Measurements from ENCODE around the gene ZEB2. TPM values are rescaled to one million over a fixed set of nuclear protein-coding genes. Genes with fewer than 3 reads are reported as not detected.

ZEB2 gene
- total RNA-seq, 1 donor from 2014 or later, result 164 TPM

DNA sequence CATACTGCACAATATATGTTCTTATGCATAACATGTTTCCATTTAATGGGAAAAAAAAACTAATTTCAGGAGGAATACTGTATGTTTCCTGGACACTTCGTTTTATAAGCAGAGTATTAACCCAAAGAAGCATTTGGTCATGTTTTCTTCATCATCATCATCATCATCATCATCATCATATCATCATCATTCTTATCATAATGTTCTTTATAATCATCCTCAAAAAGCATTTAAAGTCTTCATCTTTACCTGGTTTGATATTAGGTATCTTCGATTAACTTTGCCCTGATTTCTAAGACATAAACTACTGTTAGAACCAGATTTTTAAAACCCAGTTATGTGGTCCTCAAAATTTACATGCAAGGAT, 47.9 kb downstream of the ZEB2 start:
- no peak for DNase-seq (ENCODE audit: low read depth)

DNA sequence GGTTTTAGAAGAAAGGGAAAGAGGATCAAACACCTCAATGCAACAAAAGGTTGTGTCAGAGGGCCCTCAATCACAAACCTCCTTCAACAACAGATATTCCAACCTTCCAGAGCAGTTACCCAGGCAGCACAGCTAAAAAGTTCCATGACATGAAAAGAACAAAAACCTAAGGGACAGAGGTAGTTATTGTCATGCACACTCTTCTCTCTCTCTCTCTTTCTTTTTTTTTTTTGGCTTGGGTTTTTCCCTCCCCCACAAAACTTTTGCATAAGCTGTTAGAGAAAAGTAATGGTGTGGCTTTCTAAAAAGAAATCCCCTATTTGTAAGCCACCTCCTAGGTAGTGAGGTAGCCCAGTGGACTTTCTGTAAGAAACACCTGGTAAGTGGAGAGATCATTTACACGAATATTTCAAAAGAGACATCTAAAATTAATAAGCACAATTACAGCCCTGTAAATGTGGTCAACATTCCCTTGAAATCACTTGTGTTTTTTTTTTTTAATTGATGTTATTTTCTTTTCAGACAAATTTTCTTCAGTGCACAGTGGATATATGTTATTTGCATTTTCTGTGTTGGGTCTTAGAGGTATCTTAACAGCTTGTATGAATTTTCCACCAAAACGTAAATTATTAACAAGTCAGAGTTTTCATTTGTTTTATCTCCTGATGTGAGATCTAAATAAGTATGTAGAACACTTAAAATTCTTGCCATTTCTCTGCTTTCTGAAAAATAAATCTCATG, 48.4 kb downstream of the ZEB2 start:
- no peak for DNase-seq (ENCODE audit: low read depth)

DNA sequence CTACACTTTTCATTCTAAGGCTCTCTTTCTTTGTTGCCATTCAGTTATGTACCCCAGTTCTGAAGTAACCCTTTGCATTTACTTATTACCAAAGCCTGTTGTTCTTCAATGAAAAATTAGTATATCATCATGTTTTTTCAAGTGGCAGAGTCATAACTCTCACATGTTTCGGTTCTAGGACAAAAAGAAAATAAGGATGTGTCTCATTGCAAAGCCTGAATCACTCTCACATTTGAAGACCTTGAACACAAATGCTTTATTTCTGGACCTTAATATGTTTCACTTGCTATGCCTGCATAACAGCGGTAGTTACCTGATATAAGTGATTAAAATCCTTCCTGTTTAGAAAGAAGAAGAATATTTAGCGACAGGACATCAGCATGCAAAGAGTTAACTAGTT, 49.1 kb downstream of the ZEB2 start:
- no peak for DNase-seq (ENCODE audit: low read depth)

DNA sequence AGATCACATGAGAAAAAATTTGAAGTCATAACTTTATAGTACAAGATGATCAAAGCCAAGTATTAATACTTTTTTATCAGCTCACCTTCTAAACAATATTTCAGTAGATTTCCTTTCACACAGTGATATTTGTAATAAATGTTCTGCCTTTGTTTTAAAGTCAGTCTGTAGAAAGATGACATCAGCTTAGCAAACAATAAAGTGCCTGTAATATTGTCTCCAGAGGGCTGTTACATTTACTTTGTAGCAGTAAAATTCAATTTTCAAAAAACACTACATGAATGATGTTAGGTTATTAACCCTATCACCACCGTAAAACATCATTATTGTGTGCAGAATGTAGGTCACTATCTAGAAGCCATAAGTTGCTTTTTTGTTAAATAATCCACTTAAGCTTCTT, 49.6 kb downstream of the ZEB2 start:
- no peak for DNase-seq (ENCODE audit: low read depth)

DNA sequence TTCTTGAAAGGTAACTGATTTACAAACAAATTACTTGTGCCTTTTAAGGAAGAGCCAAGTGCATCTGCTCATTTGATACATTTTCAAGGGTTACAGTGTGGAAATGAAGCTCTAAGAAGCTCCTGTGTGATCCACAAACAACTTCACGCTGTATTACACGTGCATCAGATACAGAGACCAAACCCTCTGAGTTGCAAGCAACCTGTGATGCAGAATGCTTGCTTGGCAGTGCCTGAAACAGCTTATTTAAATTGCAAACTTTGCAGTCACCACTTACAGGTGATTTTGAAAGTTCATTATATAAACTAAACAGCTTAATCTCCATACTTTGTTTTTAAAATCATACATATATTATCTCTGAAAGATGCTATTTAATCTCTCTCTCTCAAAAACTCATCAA, 50.1 kb downstream of the ZEB2 start:
- no peak for DNase-seq (ENCODE audit: low read depth)

DNA sequence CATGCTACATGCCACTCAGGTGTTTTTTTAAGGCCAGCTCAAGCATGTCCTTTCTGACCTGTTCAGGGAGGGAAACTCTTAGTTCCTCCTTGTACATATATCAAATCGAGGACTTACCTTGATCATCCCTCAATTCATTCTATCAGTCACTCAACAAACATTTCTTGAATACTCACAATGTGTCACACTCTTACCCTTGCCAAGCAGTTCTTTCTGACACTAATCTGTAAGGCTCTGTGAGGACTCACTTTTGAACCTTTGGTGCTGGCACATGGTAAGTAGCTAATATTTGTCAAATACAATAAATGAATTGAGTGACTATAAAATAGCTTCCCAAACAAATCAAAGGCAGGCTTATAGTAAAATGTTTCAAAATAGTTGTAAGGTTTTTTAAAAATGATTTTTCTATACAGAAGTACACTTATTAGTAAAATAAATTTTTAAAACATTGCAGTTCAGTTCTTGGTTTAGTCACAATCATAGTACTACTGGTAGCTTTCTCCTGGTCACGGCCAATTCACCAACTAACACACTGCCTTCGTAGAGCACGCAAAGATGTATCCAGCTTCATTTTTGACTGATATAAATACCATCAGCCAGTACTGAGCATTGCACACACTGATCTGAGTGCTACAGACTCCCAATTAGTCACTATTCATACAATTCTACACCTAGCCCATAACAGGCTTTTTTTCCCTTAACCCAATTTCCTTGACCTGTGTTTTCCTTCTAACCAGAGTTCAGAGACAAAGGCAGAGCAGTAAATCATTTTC, 50.9 kb downstream of the ZEB2 start:
- DNase-seq (ENCODE audit: low read depth), result no peak

DNA sequence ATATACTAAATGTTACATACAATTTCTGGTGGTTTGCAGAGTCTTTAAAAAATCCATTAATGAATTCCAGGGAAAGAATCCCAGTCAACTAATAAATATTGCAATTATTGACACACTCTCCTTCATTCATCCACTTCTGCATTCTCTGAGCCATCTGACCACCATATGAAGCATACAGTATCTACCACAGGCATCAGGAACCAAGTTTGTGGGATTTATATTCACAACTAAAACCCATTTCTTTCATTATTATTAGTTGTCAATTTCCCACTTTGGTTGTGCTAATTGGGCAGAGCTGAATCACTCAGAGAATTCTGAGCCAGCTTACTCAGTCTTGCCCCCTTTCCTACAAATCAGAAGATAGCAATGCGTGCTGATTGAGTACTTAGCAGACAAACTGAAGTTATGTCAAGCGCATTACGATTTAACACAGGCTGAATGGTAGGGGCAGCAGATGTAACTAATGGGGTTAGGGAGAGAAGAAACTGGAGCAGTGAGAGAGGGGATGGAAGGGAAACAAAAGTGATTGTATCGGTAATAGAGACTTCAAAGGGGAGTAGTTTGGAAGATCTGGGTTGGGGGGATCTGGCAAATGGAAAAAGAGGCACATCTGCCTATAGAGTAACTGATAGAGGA, 52.3 kb downstream of the ZEB2 start:
- DNase-seq (ENCODE audit: low read depth), result no peak

DNA sequence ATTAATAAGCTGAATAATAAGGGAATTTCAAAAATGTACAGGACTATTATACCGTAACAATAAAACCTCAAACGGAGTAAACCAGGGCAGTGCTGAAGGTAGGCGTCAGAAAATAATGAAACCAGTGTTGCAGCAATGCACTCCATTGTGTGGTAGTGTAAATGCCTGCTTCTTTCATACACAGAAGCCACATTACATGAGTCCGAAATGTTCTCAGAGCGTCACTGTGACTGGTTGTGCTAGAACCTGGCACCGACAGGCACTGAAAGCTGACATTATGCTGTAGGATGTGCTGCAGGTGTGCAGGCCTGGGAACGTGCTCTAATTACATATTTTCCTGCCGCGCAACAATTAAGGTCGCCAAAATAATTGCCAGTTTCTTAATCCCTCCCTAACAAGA, 53.3 kb downstream of the ZEB2 start:
- no peak for DNase-seq (ENCODE audit: low read depth)

DNA sequence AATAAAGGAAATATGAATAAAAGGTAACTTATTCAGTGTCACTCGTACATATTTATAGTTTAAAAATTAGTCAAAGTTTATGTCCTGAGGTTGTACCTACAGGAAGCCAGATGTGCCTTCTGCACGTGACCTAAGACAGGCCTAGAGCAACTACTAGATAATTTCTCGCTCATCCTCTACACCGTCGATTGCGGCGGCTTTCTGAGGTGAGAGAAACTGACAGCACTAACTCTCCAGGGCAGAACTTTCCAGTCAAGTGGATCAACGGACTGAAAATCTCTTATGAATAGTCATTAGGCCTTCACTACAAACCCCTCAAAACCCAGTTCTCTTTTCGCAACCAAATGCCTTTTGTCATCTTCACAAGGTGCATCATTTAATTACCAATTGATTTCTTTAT, 54.2 kb downstream of the ZEB2 start:
- DNase-seq (ENCODE audit: low read depth), result no peak

DNA sequence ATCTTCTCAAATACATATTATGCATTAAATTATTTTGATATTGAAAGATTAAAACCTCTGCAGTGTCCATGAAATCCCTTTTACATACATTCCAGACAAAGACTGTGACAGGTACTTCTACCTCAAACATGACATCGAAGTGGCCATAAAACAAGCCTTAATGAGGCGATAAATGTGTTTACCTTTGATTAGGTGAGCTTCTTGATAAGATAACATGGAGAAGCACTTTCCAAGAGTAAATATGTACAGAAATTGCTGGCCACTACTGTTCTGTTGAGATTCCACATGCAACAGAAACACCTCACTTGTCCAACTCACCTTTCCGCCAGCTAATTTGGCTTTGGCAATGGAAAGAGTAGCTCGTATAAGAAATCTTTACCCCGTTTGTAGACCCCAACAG, 55.2 kb downstream of the ZEB2 start:
- DNase-seq (ENCODE audit: low read depth), result no peak

DNA sequence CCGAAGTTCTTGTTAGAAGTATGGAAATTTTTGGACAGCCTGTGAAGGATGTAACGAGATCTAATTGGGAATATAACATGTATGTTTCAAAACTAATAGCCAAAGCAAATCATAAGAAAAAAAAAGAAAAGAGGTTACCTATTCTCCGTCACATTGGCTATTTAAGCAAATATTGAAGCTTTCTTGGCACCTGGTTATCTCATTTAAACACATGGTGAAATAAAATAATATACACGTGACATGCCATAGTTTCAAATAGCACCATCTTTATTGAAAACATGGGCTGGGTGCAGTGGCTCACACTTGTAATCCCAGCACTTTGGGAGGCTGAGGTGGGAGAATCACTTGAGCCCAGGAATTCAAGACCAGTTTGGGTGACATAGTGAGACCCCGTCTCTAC, 56.7 kb downstream of the ZEB2 start:
- no peak for DNase-seq (ENCODE audit: low read depth)

DNA sequence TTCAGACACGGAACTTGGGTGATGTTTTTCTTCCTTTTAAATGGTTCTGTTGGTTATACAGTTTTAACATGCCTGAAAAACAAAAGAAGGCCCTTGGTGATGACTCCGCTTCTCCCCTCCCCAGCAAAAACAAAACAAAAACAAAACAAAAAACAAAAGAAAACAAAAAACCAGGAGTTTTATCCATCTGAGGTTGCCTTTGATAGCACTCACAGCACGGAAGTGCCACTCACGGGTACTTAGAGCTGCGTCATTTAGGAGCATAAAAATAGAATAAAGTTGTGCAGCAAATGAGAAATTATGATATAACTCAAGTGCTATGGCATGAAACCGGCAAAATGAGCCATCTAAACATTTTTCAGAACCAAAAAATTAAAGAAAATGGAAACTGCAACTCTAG, 57.7 kb downstream of the ZEB2 start:
- DNase-seq (ENCODE audit: low read depth), result no peak

DNA sequence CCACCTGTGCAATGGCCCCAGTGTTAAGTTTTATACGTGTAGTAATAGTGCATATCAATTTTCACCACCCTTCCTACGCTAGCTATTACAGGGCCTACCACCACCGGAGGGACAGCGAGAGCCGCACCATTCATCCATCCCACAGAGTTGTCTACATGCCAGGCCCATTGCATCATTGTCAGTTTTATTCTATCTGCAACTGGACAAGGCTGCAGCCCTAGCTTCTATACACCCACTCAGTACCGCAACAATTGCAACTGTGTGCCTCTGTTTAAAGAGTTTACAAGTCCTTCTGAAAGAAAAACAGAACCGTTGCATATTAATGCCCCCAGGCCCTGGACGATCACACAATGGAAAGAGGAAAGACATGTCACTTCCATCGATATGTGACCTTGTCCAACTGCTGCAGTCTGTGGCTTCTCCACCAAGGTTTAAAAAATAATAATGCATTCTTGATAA, 58.6 kb downstream of the ZEB2 start:
- peak; percentile 90 for DNase-seq (ENCODE audit: low read depth)

DNA sequence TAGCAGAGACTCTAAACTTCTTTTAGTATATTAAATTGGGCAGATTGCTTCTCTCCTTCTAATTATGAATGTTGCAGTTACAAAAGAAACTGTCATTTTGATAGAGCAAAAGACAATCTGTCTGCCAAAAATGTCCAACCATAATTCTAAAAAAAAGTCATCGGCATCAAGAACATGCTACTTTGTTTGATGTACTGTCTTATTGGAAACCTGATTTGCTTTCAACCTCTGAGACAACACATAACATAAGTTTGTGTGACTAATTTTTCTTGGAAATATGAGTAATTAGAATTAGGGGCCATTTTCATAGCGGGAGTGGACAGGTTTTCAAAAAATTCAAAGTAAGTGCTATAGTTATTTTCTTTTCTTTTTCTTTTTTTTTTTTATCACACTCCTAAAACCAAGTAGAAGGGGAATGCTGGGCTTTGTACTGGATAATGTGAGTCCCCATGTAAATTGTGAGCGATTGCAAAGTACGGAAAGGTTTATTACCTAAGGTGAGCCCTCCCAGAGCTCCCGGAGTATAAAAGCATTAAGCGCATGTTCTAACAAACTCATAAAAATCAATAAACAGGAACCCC, 59.1 kb downstream of the ZEB2 start:
- no peak for DNase-seq (ENCODE audit: low read depth)

DNA sequence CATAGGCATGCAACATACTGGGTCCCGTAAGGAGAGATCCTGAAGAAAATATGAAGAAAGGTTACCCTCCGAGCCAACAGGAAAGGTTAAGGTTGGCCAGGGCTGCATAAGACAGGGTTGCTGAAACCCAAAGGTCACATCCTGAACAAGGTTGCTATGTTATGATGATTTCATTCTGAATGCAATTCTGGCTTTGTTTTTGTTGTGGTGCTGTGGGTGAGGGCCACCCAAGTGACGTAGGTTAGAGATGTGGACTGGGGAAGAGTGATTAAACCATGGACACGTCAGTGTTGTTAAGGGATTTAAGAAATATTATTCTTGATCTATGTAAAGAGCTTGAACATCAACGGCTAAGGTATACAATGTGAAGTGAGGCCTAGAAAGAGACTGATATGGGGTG, 60.0 kb downstream of the ZEB2 start:
- no peak for DNase-seq (ENCODE audit: low read depth)

DNA sequence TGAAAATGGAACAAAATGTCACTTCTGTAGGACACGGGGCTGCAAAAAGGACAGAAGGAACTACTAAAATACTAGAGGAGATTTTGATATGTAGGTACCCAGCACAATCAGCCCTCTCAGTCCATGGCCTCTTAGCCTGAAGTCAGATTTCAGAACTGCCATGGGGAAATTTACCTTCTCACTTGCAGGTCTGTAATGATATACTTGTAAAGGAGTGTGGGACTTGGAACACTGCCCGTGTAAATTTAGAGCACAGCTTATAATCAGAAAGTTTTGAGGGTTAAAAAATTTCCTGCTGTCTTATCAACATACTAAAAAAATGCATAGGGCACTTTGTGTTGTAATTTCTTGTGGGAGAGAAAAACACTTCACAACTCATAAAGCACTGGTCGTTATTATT, 60.6 kb downstream of the ZEB2 start:
- DNase-seq (ENCODE audit: low read depth), result no peak

DNA sequence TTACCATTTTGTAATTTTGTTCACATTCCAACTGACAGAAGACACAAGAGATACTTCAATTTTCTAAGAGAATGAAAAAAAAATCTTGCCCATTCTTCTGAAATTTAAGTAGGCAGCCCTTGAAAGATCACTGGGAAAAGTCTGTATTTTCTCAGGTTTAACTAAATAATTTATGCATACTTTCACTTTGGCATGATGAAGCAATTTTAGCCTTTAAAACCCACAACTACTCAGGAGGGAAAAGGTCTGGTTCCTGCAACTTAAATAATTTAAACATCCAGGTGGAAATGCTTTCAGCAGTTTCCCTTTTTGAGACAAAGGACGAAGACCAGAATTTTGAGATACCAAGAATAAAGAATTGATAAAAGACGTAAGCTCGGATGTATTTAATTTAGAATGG, 61.4 kb downstream of the ZEB2 start:
- DNase-seq (ENCODE audit: low read depth), result no peak

DNA sequence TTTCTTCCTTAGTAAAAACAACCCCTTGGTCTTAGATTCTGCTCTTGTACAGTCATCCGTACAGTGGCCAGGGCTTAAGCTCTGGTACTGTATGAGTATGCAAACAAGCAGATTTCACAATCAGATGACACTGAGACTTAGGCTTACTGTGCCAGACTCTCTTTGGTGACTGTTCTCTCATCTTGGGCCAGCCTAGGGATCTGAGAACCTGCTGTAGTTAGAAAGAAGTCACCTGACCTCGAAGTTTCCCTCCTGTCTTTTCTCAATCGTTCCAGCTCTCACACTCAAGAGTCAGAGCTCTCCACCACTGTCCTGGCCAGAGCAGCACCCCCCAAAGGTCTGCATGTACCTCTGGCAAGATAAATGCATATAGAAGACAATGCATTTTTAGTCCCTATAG, 63.2 kb downstream of the ZEB2 start:
- DNase-seq (ENCODE audit: low read depth), result peak; percentile 51

DNA sequence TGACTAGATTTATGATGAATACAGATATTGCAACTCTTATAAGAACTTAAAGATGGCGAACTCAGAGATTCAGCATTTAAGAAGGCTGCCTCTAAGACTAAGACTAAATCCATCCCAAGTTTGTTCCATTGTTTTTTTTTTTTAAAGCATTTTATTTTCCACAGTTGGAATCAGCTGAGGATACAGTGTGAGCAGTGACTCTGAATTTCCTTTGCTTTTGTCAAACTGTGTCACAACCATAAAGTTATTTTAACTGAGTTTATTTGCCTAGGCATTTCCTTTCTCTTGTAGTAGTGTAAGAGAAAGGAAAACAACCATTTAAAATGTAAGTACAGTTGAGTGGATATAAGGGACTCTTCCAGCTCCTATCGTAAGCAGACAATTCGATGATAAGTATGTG, 63.9 kb downstream of the ZEB2 start:
- DNase-seq (ENCODE audit: low read depth), result no peak

DNA sequence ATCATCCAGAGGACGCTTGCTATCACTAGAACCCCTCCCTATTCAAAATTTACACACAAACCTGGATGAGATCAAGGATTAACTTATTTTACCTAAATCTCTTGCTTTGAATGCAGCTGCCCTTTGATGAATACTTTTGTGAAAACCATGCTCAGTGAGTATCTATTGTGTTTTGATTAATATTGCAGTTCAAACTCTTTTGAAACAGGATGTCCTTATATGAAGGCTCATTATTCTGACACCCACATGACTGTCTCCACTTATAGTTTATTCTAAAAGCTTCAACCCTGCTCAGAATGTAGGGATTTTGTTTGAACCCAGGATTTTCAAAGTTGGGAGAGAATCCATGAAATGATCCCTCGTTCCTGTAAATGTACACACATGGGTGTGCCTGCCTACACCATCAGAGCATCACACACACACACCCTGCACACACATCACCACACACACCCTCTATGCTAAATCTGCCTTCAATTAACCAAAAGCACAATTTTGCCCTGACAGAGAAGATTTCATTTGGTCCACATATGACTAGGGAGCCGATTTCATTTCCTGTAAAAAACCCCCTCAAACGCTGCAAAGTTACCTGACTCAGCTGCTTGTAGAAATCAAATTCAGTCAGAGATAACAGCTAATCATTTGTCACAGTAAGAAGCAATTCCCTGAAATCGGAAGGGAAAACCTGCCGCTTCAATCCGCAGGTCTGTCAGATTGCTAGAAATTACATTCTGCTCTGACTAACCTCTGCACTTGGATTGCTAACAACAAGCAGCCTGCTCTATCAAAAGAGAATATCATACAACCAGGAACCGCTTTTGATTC, 65.2 kb downstream of the ZEB2 start:
- DNase-seq (ENCODE audit: low read depth), result no peak

DNA sequence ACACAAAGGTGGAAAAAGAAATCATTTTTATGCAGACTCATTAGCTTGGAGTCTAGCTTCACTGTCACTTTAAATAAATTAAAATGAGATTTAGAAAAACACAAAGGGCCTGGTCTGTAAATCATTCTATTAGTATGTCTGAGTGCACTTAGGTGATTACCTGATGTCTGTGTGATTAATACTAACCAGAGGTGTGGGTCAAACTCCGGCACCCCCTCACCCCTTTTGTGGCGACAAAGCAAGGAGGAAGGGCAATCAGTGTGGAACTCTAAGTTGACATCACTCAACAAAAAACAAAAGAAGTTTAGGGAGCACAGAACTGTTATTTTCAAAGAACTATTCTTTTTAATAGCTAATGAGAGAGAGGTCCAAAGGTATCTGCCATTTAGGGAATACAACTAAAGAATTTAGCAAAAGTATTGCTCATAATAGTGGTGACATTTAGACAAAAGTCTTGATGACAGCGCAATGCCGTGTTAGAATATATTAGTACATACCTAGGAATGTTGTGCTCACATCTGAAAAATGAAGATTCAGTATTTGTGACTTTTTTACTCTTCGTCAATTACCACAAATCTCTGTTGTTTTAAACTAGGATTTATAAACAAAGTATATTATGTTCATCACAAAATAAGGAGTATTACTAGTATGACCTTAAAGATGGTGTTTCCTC, 66.3 kb downstream of the ZEB2 start:
- no peak for DNase-seq (ENCODE audit: low read depth)

Data from myocyte (in vitro differentiated cells).